HepG2 (cell line): Measurements from ENCODE around the gene SCGB1C1. TPM values are rescaled to one million over a fixed set of nuclear protein-coding genes. Genes with fewer than 3 reads are reported as not detected.

ENCODE experiments used
- ARID4A ChIP-seq: sonication (generic); formaldehyde crosslinking; IDR thresholded peaks from 2 replicates; pipeline ENCODE4 v1.5.0; 2020; ENCODE audit warnings: mild to moderate bottlenecking, missing genetic modification reagents, borderline replicate concordance
- HBP1 ChIP-seq: IDR thresholded peaks from 2 replicates; pipeline ENCODE4 v1.6.1; 2016; ENCODE audit warnings: low read depth, control low read depth
- MAZ ChIP-seq, 2 experiments: sonication (generic) in 1 of 2; formaldehyde crosslinking in 1 of 2; IDR thresholded peaks; 2 replicates each; pipeline versions ENCODE4 v1.5.0 to v1.6.1; 2012 to 2020; ENCODE audit warnings: low read depth in 2 of 2, mild to moderate bottlenecking in 2 of 2, borderline replicate concordance in 1 of 2, improper control_type of control experiment in 1 of 2, low read length in 1 of 2, missing genetic modification reagents in 1 of 2, moderate library complexity in 1 of 2
- MXD1 ChIP-seq: sonication (generic); formaldehyde crosslinking; IDR thresholded peaks from 2 replicates; pipeline ENCODE4 v1.4.0; 2020; ENCODE audit warnings: mild to moderate bottlenecking, missing genetic modification reagents
- NFE2L1 ChIP-seq: sonication (generic); formaldehyde crosslinking; IDR thresholded peaks from 2 replicates; pipeline ENCODE4 v1.4.0; 2020; ENCODE audit warnings: missing genetic modification reagents, mild to moderate bottlenecking, borderline replicate concordance
- TARDBP ChIP-seq: sonication (generic); formaldehyde crosslinking; IDR thresholded peaks from 2 replicates; pipeline ENCODE4 v1.8.0; 2022; ENCODE audit warnings: mild to moderate bottlenecking, missing genetic modification reagents
- ZHX2 ChIP-seq, 2 experiments: sonication (generic) in 1 of 2; formaldehyde crosslinking in 1 of 2; IDR thresholded peaks; 2 replicates each; pipeline versions ENCODE4 v1.6.1 to v1.9.0; 2014 to 2022; ENCODE audit warnings: antibody characterized with exemption in 1 of 2, borderline replicate concordance in 1 of 2, inconsistent platforms in 1 of 2, low read depth in 1 of 2, missing genetic modification reagents in 1 of 2
- ZSCAN30 ChIP-seq: sonication (generic); formaldehyde crosslinking; IDR thresholded peaks from 2 replicates; pipeline ENCODE4 v1.5.0; 2020; ENCODE audit warnings: mild to moderate bottlenecking, missing genetic modification reagents
- polyA plus RNA-seq, 8 experiments: library from polyadenylated mRNA; depleted of rRNA in 3 of 8; stranded (reverse) in 7 of 8; unstranded in 1 of 8; fragments of >200 nt; fragmentation: Illumina TruSeq in 4 of 8; extraction: Trizol in 4 of 8; gene quantifications; 2 replicates each; pipeline versions ENCODE4 v1.2.1 to v1.2.3, GENCODE V29; 2011 to 2016; ENCODE audit warnings: low read depth in 4 of 8, missing spikeins in 1 of 8, mixed read lengths in 1 of 8; ENCODE audit not compliant: insufficient read depth in 1 of 8
- total RNA-seq, 5 experiments: library from RNA; depleted of rRNA; stranded (reverse); fragments of >200 nt; fragmentation: Illumina TruSeq; extraction: Trizol; gene quantifications; 2 replicates each; pipeline ENCODE4 v1.2.3, GENCODE V29; 2016; ENCODE audit warnings: low read depth in 1 of 5

The SCGB1C1 gene
- total and polyA plus RNA-seq, 2 of the 13 experiments (the other 11 are each of a cell fraction or from before 2014, with no cell fraction given): not detected

GRCh38 chr11:208917-209260 is 16.0 kb downstream of the SCGB1C1 start (continued):
- TF ChIP-seq MAZ (IDR thresholded peaks at IDR 0.05; ENCODE audit: borderline replicate concordance, low read depth, low read length) (0 out of 2 replicates have a peak, but pooled peaks have one; percentile 4), MAZ (CRISPR knock-in tag; IDR thresholded peaks at IDR 0.05; ENCODE audit: low read depth) (no peak), ARID4A (0 out of 2 replicates have a peak, but pooled peaks have one; percentile 21), HBP1 (CRISPR knock-in tag) (peak; percentile 1; the same call in 1 of the 2 replicates), TARDBP (0 out of 2 replicates have a peak, but pooled peaks have one; percentile 0), MXD1 (no peak), NFE2L1 (no peak), ZHX2 (IDR thresholded peaks at IDR 0.05; ENCODE audit: low read depth) (no peak), ZHX2 (CRISPR knock-in tag; IDR thresholded peaks at IDR 0.05; ENCODE audit: borderline replicate concordance) (no peak), ZSCAN30 (CRISPR knock-in tag) (no peak)
